ENCODE results near the gene SIRPD. TPM values are rescaled to one million over a fixed set of nuclear protein-coding genes. Genes with fewer than 3 reads are reported as not detected.

The SIRPD gene
- total and polyA plus RNA-seq, 4 donors: 0.28 to 1.9 (median 0.80) TPM

DNA sequence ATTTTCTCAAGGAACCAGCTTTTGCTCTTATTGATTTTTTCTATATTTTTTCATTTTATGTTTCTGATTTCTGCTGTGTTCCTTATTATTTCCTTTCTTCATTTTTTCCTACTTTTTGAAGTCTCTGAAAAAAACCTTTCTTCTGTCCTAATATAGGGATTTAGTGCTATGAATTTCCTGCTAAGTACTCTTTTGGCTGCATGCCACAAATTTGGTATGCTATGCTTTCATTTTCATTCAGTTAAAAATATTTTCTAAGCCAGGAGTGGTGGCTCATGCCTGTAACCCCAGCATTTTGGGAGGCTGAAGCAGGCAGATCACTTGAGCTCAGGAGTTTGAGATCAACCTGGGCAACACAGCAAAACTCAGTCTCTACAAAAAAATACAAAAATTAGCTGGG lies 30.6 kb downstream of the SIRPD start:
- H3K9ac ChIP-seq (ENCODE audit: insufficient read depth in 1 of 2, low read length in 2 of 2): no peak overlapping the region
- no peak overlapping the region for H3K27ac ChIP-seq (ENCODE audit: low read depth in 1 of 2, low read length in 1 of 2)
- no peaks in the 10 kb centered on the region for H3K4me1 ChIP-seq (ENCODE audit: control insufficient read depth in 5 of 5, insufficient read depth in 5 of 5, low read length in 5 of 5)
- TF ChIP-seq, protein P1, sequence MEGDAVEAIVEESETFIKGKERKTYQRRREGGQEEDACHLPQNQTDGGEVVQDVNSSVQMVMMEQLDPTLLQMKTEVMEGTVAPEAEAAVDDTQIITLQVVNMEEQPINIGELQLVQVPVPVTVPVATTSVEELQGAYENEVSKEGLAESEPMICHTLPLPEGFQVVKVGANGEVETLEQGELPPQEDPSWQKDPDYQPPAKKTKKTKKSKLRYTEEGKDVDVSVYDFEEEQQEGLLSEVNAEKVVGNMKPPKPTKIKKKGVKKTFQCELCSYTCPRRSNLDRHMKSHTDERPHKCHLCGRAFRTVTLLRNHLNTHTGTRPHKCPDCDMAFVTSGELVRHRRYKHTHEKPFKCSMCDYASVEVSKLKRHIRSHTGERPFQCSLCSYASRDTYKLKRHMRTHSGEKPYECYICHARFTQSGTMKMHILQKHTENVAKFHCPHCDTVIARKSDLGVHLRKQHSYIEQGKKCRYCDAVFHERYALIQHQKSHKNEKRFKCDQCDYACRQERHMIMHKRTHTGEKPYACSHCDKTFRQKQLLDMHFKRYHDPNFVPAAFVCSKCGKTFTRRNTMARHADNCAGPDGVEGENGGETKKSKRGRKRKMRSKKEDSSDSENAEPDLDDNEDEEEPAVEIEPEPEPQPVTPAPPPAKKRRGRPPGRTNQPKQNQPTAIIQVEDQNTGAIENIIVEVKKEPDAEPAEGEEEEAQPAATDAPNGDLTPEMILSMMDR (IDR thresholded peaks at IDR 0.05; ENCODE audit: control extremely low read depth, extremely low read depth): no peak
- no peak overlapping the region for H3K4me3 ChIP-seq
- DNase-seq: peak in 1 of 3 donors; percentile 8
- H3K9me3 ChIP-seq (ENCODE audit: control insufficient read depth in 4 of 4, insufficient read depth in 3 of 4, low read length in 3 of 4): no peaks in the 10 kb centered on the region
- no peaks in the 10 kb centered on the region for H3K36me3 ChIP-seq (ENCODE audit: control insufficient read depth in 4 of 4, insufficient read depth in 4 of 4, low read length in 4 of 4)
- ATAC-seq (ENCODE audit: insufficient read depth, low FRiP score): no peak
- H3K27me3 ChIP-seq (ENCODE audit: control insufficient read depth in 3 of 3, insufficient read depth in 3 of 3, low read length in 2 of 3): no peaks in the 10 kb centered on the region

DNA sequence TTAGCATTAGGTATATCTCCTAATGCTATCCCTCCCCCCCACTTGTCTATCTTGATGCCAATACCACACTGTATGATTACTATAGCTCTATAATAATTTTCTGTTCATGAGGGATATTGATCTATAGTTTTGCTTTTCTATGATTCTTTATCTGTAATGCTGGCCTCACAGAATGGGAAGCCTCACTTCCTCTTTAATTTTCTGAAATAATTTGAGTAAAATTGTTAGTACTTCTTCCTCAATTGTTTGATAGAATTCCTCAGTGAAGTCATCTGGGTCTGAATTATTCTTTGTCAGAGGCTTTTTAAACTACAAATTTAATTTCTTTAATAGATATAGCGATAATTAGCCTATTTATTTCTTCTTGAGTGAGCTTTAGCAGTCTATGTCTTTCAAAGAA lies 31.2 kb downstream of the SIRPD start:
- TF ChIP-seq, protein P1 (IDR thresholded peaks at IDR 0.05; ENCODE audit: control extremely low read depth, extremely low read depth): no peak
- ATAC-seq (ENCODE audit: insufficient read depth, low FRiP score) (no peak), DNase-seq (no peak)
- WGBS, 2 donors: 85 to 96% methylated on average over 1 of the region's 1 CpG
- no peaks in the 10 kb centered on the region for H3K27me3 ChIP-seq (ENCODE audit: control insufficient read depth in 3 of 3, insufficient read depth in 3 of 3, low read length in 2 of 3)
- H3K9me3 ChIP-seq (ENCODE audit: control insufficient read depth in 4 of 4, insufficient read depth in 3 of 4, low read length in 3 of 4): no peaks in the 10 kb centered on the region
- no peak overlapping the region for H3K27ac ChIP-seq (ENCODE audit: low read depth in 1 of 2, low read length in 1 of 2)
- no peaks in the 10 kb centered on the region for H3K36me3 ChIP-seq (ENCODE audit: control insufficient read depth in 4 of 4, insufficient read depth in 4 of 4, low read length in 4 of 4)
- no peak overlapping the region for H3K9ac ChIP-seq (ENCODE audit: insufficient read depth in 1 of 2, low read length in 2 of 2)
- no peaks in the 10 kb centered on the region for H3K4me1 ChIP-seq (ENCODE audit: control insufficient read depth in 5 of 5, insufficient read depth in 5 of 5, low read length in 5 of 5)
- H3K4me3 ChIP-seq: no peak overlapping the region

GRCh38 chr20:1524004-1524403 lies 33.5 kb downstream of the SIRPD start:
- Histone ChIP-seq H3K4me1 (ENCODE audit: control insufficient read depth in 5 of 5, insufficient read depth in 5 of 5, low read length in 5 of 5) (no peaks in the 10 kb centered on the region), H3K9ac (ENCODE audit: insufficient read depth in 1 of 2, low read length in 2 of 2) (no peak overlapping the region), H3K27me3 (ENCODE audit: control insufficient read depth in 3 of 3, insufficient read depth in 3 of 3, low read length in 2 of 3) (no peaks in the 10 kb centered on the region), H3K36me3 (ENCODE audit: control insufficient read depth in 4 of 4, insufficient read depth in 4 of 4, low read length in 4 of 4) (no peaks in the 10 kb centered on the region), H3K9me3 (ENCODE audit: control insufficient read depth in 4 of 4, insufficient read depth in 3 of 4, low read length in 3 of 4) (no peaks in the 10 kb centered on the region), H3K4me3 (no peak overlapping the region), H3K27ac (ENCODE audit: low read depth in 1 of 2, low read length in 1 of 2) (no peak overlapping the region)
- 6 to 32% methylated on average over 4 of the region's 4 CpGs for WGBS, 2 donors
- DNase-seq (peak in 1 of 3 donors; percentile 19), ATAC-seq (ENCODE audit: insufficient read depth, low FRiP score) (no peak)
- TF ChIP-seq, protein P1 (IDR thresholded peaks at IDR 0.05; ENCODE audit: control extremely low read depth, extremely low read depth): no peak

DNA sequence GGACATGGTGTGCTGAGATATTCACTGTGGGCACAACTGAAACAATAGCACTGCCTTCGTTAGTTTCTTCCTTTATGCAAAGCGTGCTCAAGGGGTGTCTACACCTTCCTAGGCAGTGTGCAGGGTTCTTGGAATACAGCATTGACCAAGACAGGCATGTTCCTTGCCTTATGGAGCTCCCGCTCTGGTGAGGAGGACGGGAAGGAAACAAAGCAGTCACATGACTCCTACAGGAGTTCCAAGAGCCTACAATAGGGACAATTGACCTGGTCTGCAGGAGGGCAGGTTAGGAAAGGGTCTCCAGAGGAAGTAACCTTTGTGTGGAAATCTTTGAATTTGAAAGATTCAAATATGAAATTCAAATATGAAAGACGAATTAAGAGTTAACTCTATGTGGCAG lies 40.5 kb downstream of the SIRPD start:
- DNase-seq (no peak), ATAC-seq (ENCODE audit: insufficient read depth, low FRiP score) (no peak)
- TF ChIP-seq, protein P1 (IDR thresholded peaks at IDR 0.05; ENCODE audit: control extremely low read depth, extremely low read depth): no peak
- Histone ChIP-seq H3K4me3 (no peak overlapping the region), H3K9ac (ENCODE audit: insufficient read depth in 1 of 2, low read length in 2 of 2) (no peak overlapping the region), H3K36me3 (ENCODE audit: control insufficient read depth in 4 of 4, insufficient read depth in 4 of 4, low read length in 4 of 4) (no peaks in the 10 kb centered on the region), H3K27ac (ENCODE audit: low read depth in 1 of 2, low read length in 1 of 2) (no peak overlapping the region), H3K4me1 (ENCODE audit: control insufficient read depth in 5 of 5, insufficient read depth in 5 of 5, low read length in 5 of 5) (no peaks in the 10 kb centered on the region), H3K9me3 (ENCODE audit: control insufficient read depth in 4 of 4, insufficient read depth in 3 of 4, low read length in 3 of 4) (peaks cover 0 to 2% (median 0%) of the 10 kb centered on the region in 4 donors), H3K27me3 (ENCODE audit: control insufficient read depth in 3 of 3, insufficient read depth in 3 of 3, low read length in 2 of 3) (no peaks in the 10 kb centered on the region)
- WGBS, 2 donors: 80 to 81% methylated on average over 5 of the region's 5 CpGs

Measured in lung (tissue), 12 donors.